Melanocyte of skin (primary cell): Measurements from ENCODE around the gene PCDHB13. TPM values are rescaled to one million over a fixed set of nuclear protein-coding genes. Genes with fewer than 3 reads are reported as not detected.

Source experiments
- total RNA-seq, 2 donors: library from RNA; depleted of rRNA; stranded (reverse); fragments of >200 nt; gene quantifications; 2 replicates each; pipeline ENCODE4 v1.2.3, GENCODE V29; 2012

PCDHB13 gene
- under 1 TPM; under 0.01 to 0.34 TPM for total RNA-seq

GRCh38 chr5:141213656-141214339, at the start of gene PCDHB13:
Gene PCDHB13, plus strand, starts transcription at chr5:141213919. Its CDS starts 205 bp downstream, at chr5:141214124.

GRCh38 chr5:141172381-141173204, 41.1 kb upstream of the PCDHB13 start, which contains the start of gene PCDHB7:
Gene PCDHB7, plus strand, starts transcription at chr5:141172644. Its CDS starts 192 bp downstream, at chr5:141172836.

GRCh38 chr5:141177577-141178191, 36.0 kb upstream of the PCDHB13 start, which contains the start of gene PCDHB8:
Gene PCDHB8, plus strand, starts transcription at chr5:141177790. Its CDS starts 245 bp downstream, at chr5:141178035.

GRCh38 chr5:141182248-141182647, 31.5 kb upstream of the PCDHB13 start, which contains the start of gene PCDHB16:
Gene PCDHB16, plus strand, starts transcription at chr5:141182387. Its CDS starts 173 bp downstream, at chr5:141182560.

GRCh38 chr5:141186897-141187512, 26.7 kb upstream of the PCDHB13 start, which contains the start of gene PCDHB9:
Gene PCDHB9, plus strand, starts transcription at chr5:141187161. Its CDS starts 158 bp downstream, at chr5:141187319.

GRCh38 chr5:141192110-141192725, 21.5 kb upstream of the PCDHB13 start, which contains the start of gene PCDHB10:
Gene PCDHB10, plus strand, starts transcription at chr5:141192353. Its CDS starts 200 bp downstream, at chr5:141192553.

GRCh38 chr5:141199359-141200235, 14.1 kb upstream of the PCDHB13 start, which contains the start of gene PCDHB11:
Gene PCDHB11, plus strand, starts transcription at chr5:141199627. Its CDS starts 148 bp downstream, at chr5:141199775.

GRCh38 chr5:141208478-141208877, 5.2 kb upstream of the PCDHB13 start, which contains the start of gene PCDHB12:
Gene PCDHB12, plus strand, starts transcription at chr5:141208719. Its CDS starts 189 bp downstream, at chr5:141208908.

GRCh38 chr5:141223112-141223783, 9.5 kb downstream of the PCDHB13 start, which contains the start of gene PCDHB14:
Gene PCDHB14, plus strand, starts transcription at chr5:141223343. Its CDS starts 163 bp downstream, at chr5:141223506.

GRCh38 chr5:141245250-141245717, 31.6 kb downstream of the PCDHB13 start, which contains the start of gene PCDHB15:
Gene PCDHB15, plus strand, starts transcription at chr5:141245395. Its CDS starts 184 bp downstream, at chr5:141245579.

Other genes with a start within 250 kb of the PCDHB13 start
- under 1 TPM in 1 of 2 donors, not detected in 1; 0.69 TPM for gene PCDHAC2, start 247.4 kb upstream of the PCDHB13 start, total RNA-seq
- gene PCDHB1, start 162.5 kb upstream of the PCDHB13 start, total RNA-seq: not detected
- under 1 TPM; under 0.01 to 0.34 TPM for gene PCDHB2, start 119.3 kb upstream of the PCDHB13 start, total RNA-seq
- gene PCDHB3, start 113.4 kb upstream of the PCDHB13 start, total RNA-seq: under 1 TPM in 1 of 2 donors, not detected in 1; under 0.01 TPM
- gene PCDHB4, start 92.1 kb upstream of the PCDHB13 start, total RNA-seq: under 1 TPM in 1 of 2 donors, not detected in 1; 0.69 TPM
- gene PCDHB5, start 78.7 kb upstream of the PCDHB13 start, total RNA-seq: under 1 TPM in 1 of 2 donors, not detected in 1; 0.69 TPM
- not detected for gene PCDHB6, start 63.9 kb upstream of the PCDHB13 start, total RNA-seq
- gene PCDHB7, start 41.3 kb upstream of the PCDHB13 start, total RNA-seq: under 1 TPM; under 0.01 TPM
- gene PCDHB8, start 36.1 kb upstream of the PCDHB13 start, total RNA-seq: under 1 TPM in 1 of 2 donors, not detected in 1; under 0.01 TPM
- not detected for gene PCDHB16, start 31.5 kb upstream of the PCDHB13 start, total RNA-seq
- gene PCDHB9, start 26.8 kb upstream of the PCDHB13 start, total RNA-seq: under 1 TPM in 1 of 2 donors, not detected in 1; under 0.01 TPM
- gene PCDHB10, start 21.6 kb upstream of the PCDHB13 start, total RNA-seq: under 1 TPM in 1 of 2 donors, not detected in 1; under 0.01 TPM
- not detected for gene PCDHB11, start 14.3 kb upstream of the PCDHB13 start, total RNA-seq
- gene PCDHB12, start 5.2 kb upstream of the PCDHB13 start, total RNA-seq: under 1 TPM in 1 of 2 donors, not detected in 1; under 0.01 TPM
- under 1 TPM in 1 of 2 donors, not detected in 1; under 0.01 TPM for gene PCDHB14, start 9.4 kb downstream of the PCDHB13 start, total RNA-seq
- gene PCDHB15, start 31.5 kb downstream of the PCDHB13 start, total RNA-seq: not detected
- not detected for gene SLC25A2, start 90.1 kb downstream of the PCDHB13 start, total RNA-seq
- gene TAF7, start 106.9 kb downstream of the PCDHB13 start, total RNA-seq: 10 to 100 TPM; 24.8 to 46.6 TPM
- gene PCDHGA1, start 116.6 kb downstream of the PCDHB13 start, total RNA-seq: under 1 TPM; under 0.01 TPM
- under 1 TPM; 0.67 to 0.69 TPM for gene PCDHGA2, start 124.8 kb downstream of the PCDHB13 start, total RNA-seq
- under 1 TPM; 0.67 to 0.69 TPM for gene PCDHGA3, start 129.9 kb downstream of the PCDHB13 start, total RNA-seq
- under 1 TPM; 0.33 to 0.69 TPM for gene PCDHGB1, start 136.2 kb downstream of the PCDHB13 start, total RNA-seq
- gene PCDHGA4, start 141.1 kb downstream of the PCDHB13 start, total RNA-seq: 1 to 10 TPM in 1 of 2 donors, under 1 TPM in 1; 0.67 to 1.0 TPM
- gene PCDHGB2, start 146.1 kb downstream of the PCDHB13 start, total RNA-seq: 1 to 10 TPM in 1 of 2 donors, under 1 TPM in 1; 0.67 to 1.0 TPM
- gene PCDHGA5, start 150.2 kb downstream of the PCDHB13 start, total RNA-seq: under 1 TPM; under 0.01 to 0.69 TPM
- gene PCDHGB3, start 156.3 kb downstream of the PCDHB13 start, total RNA-seq: under 1 TPM; 0.69 to 1.00 TPM
- 1 to 10 TPM in 1 of 2 donors, under 1 TPM in 1; 1.00 to 2.1 TPM for gene PCDHGA6, start 160.0 kb downstream of the PCDHB13 start, total RNA-seq
- 1 to 10 TPM in 1 of 2 donors, under 1 TPM in 1; 0.67 to 1.0 TPM for gene PCDHGA7, start 168.8 kb downstream of the PCDHB13 start, total RNA-seq
- 1 to 10 TPM; 5.3 to 5.9 TPM for gene PCDHGB4, start 173.8 kb downstream of the PCDHB13 start, total RNA-seq
- under 1 TPM; 0.34 to 0.67 TPM for gene PCDHGA8, start 178.7 kb downstream of the PCDHB13 start, total RNA-seq
- 10 to 100 TPM in 1 of 2 donors, 1 to 10 TPM in 1; 8.7 to 12.0 TPM for gene PCDHGB5, start 184.0 kb downstream of the PCDHB13 start, total RNA-seq
- gene PCDHGA9, start 188.9 kb downstream of the PCDHB13 start, total RNA-seq: 1 to 10 TPM in 1 of 2 donors, under 1 TPM in 1; 1.00 to 1.4 TPM
- 1 to 10 TPM; 1.4 to 1.7 TPM for gene PCDHGB6, start 194.1 kb downstream of the PCDHB13 start, total RNA-seq
- 1 to 10 TPM; 4.5 to 5.0 TPM for gene PCDHGA10, start 199.1 kb downstream of the PCDHB13 start, total RNA-seq
- 1 to 10 TPM; 3.7 to 3.8 TPM for gene PCDHGB7, start 203.8 kb downstream of the PCDHB13 start, total RNA-seq
- gene PCDHGA11, start 207.1 kb downstream of the PCDHB13 start, total RNA-seq: 1 to 10 TPM; 3.7 to 4.8 TPM
- 10 to 100 TPM; 28.0 to 36.8 TPM for gene PCDHGA12, start 216.6 kb downstream of the PCDHB13 start, total RNA-seq